Upper lobe of left lung (tissue), 4 donors: ENCODE data around the gene APAF1.

Source experiments
- EP300 ChIP-seq, 4 donors: sonication (generic); formaldehyde crosslinking; IDR thresholded peaks; one replicate each; pipeline ENCODE4 v1.5.1; 2017; ENCODE audit warnings: antibody characterized with exemption in 4 of 4, control low read depth in 2 of 4
- TF ChIP-seq, protein P1 (sequence below), 6 experiments: fragments of 450-650 bp in 4 of 6; fragments of 200-600 bp in 2 of 6; sonication (generic) in 2 of 6; IDR thresholded peaks; one replicate each; pipeline ENCODE4 v1.5.1; 2016 to 2019; ENCODE audit warnings: antibody characterized with exemption in 6 of 6

DNA sequence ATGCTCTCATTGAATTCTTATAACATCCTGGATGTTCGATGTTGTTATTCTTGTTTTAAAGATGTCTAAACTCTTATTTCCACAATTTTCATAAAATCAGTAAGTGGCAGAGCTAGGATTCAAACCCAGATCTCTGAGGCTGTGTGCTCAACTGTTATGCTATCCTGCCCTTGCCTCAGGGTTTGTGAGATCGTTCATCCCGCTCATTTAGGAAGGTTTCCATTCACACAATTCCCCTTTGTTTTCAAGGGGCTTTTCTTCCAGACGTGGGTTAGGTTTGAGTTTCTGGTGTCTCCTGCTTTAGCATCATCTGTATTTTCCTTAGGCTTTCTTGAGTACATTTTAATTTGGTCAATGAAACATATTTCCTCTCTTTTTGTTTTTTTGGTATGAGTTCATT is 69.3 kb downstream of the APAF1 start:
- no peak for TF ChIP-seq EP300 (IDR thresholded peaks at IDR 0.05)
- TF ChIP-seq, protein P1, sequence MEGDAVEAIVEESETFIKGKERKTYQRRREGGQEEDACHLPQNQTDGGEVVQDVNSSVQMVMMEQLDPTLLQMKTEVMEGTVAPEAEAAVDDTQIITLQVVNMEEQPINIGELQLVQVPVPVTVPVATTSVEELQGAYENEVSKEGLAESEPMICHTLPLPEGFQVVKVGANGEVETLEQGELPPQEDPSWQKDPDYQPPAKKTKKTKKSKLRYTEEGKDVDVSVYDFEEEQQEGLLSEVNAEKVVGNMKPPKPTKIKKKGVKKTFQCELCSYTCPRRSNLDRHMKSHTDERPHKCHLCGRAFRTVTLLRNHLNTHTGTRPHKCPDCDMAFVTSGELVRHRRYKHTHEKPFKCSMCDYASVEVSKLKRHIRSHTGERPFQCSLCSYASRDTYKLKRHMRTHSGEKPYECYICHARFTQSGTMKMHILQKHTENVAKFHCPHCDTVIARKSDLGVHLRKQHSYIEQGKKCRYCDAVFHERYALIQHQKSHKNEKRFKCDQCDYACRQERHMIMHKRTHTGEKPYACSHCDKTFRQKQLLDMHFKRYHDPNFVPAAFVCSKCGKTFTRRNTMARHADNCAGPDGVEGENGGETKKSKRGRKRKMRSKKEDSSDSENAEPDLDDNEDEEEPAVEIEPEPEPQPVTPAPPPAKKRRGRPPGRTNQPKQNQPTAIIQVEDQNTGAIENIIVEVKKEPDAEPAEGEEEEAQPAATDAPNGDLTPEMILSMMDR (IDR thresholded peaks at IDR 0.05): no peak
